MM.1S (cell line): ENCODE results near the gene KIF1C.

Experiments used
- DNase-seq: peaks from one replicate; pipeline ENCODE4 v3.0.0-alpha.2; 2015
- H2AFZ ChIP-seq: fragments of 300-600 bp; sonication (generic); 2 replicates; pipeline ENCODE4 v1.6.0; 2016; ENCODE audit warnings: antibody characterized with exemption, low read length
- H3F3A ChIP-seq: fragments of 300-600 bp; sonication (generic); 2 replicates; pipeline ENCODE4 v1.6.1; 2016; ENCODE audit warnings: mild to moderate bottlenecking, antibody characterized with exemption, low read length, moderate library complexity, mixed read lengths; ENCODE audit not compliant: insufficient read depth
- H3K27ac ChIP-seq: fragments of 300-600 bp; sonication (generic); 2 replicates; pipeline ENCODE4 v1.5.1; 2016; ENCODE audit warnings: mild to moderate bottlenecking, low read length
- H3K27me3 ChIP-seq: fragments of 300-600 bp; sonication (generic); replicated peaks from 2 replicates; pipeline ENCODE4 v1.6.0; 2016; ENCODE audit warnings: low read length; ENCODE audit not compliant: insufficient read depth
- H3K36me3 ChIP-seq: fragments of 300-600 bp; sonication (generic); replicated peaks from 2 replicates; pipeline ENCODE4 v1.6.1; 2016; ENCODE audit warnings: mild to moderate bottlenecking, low read length, mixed read lengths; ENCODE audit not compliant: insufficient read depth
- H3K4me1 ChIP-seq: fragments of 300-600 bp; sonication (generic); 2 replicates; pipeline ENCODE4 v1.6.1; 2016; ENCODE audit warnings: low read length, mixed read lengths
- H3K4me2 ChIP-seq: fragments of 300-600 bp; sonication (generic); 2 replicates; pipeline ENCODE4 v1.6.0; 2016; ENCODE audit warnings: low read depth, low read length
- H3K4me3 ChIP-seq: fragments of 300-600 bp; sonication (generic); 2 replicates; pipeline ENCODE4 v1.5.1; 2016; ENCODE audit warnings: low read length, mixed read lengths
- H3K79me2 ChIP-seq: fragments of 300-600 bp; sonication (generic); 2 replicates; pipeline ENCODE4 v1.6.1; 2016; ENCODE audit warnings: mixed run types, low read length, mixed read lengths
- H3K9ac ChIP-seq: fragments of 300-600 bp; sonication (generic); 2 replicates; pipeline ENCODE4 v1.6.1; 2016; ENCODE audit warnings: low read length, mixed read lengths
- H3K9me2 ChIP-seq: fragments of 300-600 bp; sonication (generic); replicated peaks from 2 replicates; pipeline ENCODE4 v1.6.1; 2016; ENCODE audit warnings: mild to moderate bottlenecking, low read length, mixed read lengths; ENCODE audit not compliant: insufficient read depth
- H3K9me3 ChIP-seq: fragments of 300-600 bp; sonication (generic); replicated peaks from 2 replicates; pipeline ENCODE4 v1.6.1; 2016; ENCODE audit warnings: mild to moderate bottlenecking, low read length, mixed read lengths; ENCODE audit not compliant: insufficient read depth
- H4K20me1 ChIP-seq: fragments of 300-600 bp; sonication (generic); 2 replicates; pipeline ENCODE4 v1.6.1; 2016; ENCODE audit warnings: mild to moderate bottlenecking, low read length, moderate library complexity, mixed read lengths; ENCODE audit not compliant: insufficient read depth
- EZH2 ChIP-seq: fragments of 300-600 bp; sonication (generic); optimal IDR thresholded peaks from 2 replicates; pipeline ENCODE3; 2017; ENCODE audit warnings: low read depth, mild to moderate bottlenecking, antibody characterized with exemption, low read length, mixed read lengths
- EZH2phosphoT487 ChIP-seq: fragments of 300-600 bp; sonication (generic); IDR thresholded peaks from 2 replicates; pipeline ENCODE4 v1.6.1; 2018; ENCODE audit warnings: antibody characterized with exemption, low read length
- TF ChIP-seq, protein P1 (sequence below): fragments of 300-600 bp; sonication (generic); IDR thresholded peaks from 2 replicates; pipeline ENCODE4 v1.5.1; 2016; ENCODE audit warnings: antibody characterized with exemption, low read length, mixed read lengths

KIF1C gene

DNA sequence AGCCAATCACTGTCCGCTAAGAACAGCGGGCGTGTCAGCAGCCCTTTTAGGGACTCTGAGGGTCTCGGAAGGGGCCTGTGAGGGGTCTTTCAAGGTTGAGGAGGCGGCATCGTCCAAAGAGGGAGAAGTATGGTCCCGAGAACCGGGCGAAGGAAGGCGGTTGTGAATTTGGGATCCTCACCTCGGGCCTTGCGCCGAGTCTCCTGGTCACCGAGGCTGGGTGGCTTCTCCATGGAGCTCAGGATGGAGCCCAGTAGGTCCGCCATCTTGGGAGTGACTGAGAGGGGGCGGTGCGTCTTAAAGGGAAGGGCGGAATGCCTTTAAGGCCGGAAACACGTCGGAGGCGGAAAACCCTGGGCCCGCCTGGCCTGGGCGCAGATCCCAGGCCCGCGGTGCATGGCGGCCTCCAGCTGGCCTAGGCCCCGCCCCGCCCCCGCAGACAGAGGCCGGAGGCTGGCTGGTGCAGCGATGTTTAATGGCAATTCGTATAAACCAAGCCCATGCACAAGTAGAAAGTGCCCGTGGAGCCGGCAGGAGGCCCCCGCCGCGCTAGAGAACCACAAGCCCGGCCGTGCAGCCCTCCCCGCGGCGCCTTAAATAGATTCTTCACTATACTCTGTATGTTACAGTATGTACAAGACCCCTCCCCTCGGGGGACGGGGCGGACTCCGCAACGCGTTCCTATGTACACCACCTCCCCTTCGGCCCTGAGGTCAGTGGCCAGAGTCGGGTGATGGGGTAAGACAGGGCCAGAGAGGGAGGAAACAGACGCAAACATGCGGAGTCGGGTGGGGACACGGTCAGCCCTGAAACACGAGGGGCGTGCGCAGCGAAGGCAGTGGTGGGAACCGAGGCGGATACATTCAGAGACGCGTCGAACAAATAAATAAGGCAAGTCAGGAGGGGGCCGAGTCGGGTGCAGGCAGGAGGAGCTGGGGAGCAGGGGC lies 29.9 kb upstream of the KIF1C start, which contains the start of gene SPAG7:
Gene SPAG7 (minus strand): TSS at position 279 of the 947 bp plus-strand sequence. CDS start 13 bp downstream, at position 266.
- peak; percentile 94 for DNase-seq
- peak within 1 kb of the TSS; percentile 96 for H3K4me2 ChIP-seq

DNA sequence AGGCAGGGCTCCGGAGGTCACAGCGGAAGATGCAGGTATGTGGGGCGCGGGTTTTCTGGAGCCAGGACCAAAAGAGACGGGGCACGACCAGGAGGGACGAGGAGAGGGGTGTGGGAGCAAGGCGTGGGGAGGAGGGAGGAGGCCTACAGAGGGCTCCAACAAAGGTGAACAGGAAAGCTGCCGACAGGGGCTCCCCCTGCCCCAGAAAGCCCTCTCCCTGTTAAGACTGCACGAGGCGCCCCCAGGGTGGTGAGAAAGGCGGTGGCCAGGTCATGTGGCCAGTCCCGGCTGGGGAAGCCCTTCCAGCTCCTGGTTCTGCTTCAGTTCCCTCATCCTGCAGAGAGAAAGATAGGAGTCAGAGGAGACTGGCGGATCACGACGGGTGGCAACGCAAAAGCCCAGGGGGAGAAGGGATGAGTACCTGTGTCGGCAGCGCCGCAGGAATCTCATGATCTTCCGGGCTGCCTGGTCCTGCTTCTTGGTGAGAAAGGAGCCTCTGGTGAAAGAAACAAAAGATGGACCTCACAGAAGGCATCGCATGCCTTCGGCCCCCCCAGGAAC lies 29.2 kb upstream of the KIF1C start:
- peak overlapping the region; percentile 86; the same call in 1 of the 2 replicates for H3K9ac ChIP-seq
- H3K4me2 ChIP-seq = peak overlapping the region; percentile 96
- H3F3A ChIP-seq = peaks cover 12% of the 10 kb centered on the region; the same call in 1 of the 2 replicates
- H2AFZ ChIP-seq = peak overlapping the region; percentile 76; the same call in 1 of the 2 replicates
- TF ChIP-seq EZH2 = no peak
- TF ChIP-seq EZH2phosphoT487 = no peak
- TF ChIP-seq, protein P1, sequence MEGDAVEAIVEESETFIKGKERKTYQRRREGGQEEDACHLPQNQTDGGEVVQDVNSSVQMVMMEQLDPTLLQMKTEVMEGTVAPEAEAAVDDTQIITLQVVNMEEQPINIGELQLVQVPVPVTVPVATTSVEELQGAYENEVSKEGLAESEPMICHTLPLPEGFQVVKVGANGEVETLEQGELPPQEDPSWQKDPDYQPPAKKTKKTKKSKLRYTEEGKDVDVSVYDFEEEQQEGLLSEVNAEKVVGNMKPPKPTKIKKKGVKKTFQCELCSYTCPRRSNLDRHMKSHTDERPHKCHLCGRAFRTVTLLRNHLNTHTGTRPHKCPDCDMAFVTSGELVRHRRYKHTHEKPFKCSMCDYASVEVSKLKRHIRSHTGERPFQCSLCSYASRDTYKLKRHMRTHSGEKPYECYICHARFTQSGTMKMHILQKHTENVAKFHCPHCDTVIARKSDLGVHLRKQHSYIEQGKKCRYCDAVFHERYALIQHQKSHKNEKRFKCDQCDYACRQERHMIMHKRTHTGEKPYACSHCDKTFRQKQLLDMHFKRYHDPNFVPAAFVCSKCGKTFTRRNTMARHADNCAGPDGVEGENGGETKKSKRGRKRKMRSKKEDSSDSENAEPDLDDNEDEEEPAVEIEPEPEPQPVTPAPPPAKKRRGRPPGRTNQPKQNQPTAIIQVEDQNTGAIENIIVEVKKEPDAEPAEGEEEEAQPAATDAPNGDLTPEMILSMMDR = no peak
- H3K27ac ChIP-seq = no peak overlapping the region
- peaks cover 25% of the 10 kb centered on the region for H3K79me2 ChIP-seq
- no peaks in the 10 kb centered on the region for H3K9me3 ChIP-seq
- peak overlapping the region; percentile 84 for H3K4me3 ChIP-seq
- H4K20me1 ChIP-seq = no peaks in the 10 kb centered on the region
- no peaks in the 10 kb centered on the region for H3K36me3 ChIP-seq
- H3K27me3 ChIP-seq = no peaks in the 10 kb centered on the region
- H3K9me2 ChIP-seq = no peaks in the 10 kb centered on the region
- no peak for DNase-seq
- peaks cover 12% of the 10 kb centered on the region; the same call in 1 of the 2 replicates for H3K4me1 ChIP-seq

More for the DNA sequence above, 29.9 kb upstream of the KIF1C start, which contains the start of gene SPAG7:
- H3K36me3 ChIP-seq = no peaks in the 10 kb centered on the region
- H3K9ac ChIP-seq = peak within 1 kb of the TSS; percentile 86
- H3K9me3 ChIP-seq = no peaks in the 10 kb centered on the region
- no peaks in the 10 kb centered on the region for H3K27me3 ChIP-seq
- H3K27ac ChIP-seq = peak within 1 kb of the TSS; percentile 84
- peak within 1 kb of the TSS; percentile 84 for H3K4me3 ChIP-seq
- TF ChIP-seq, protein P1 = no peak
- no peak for TF ChIP-seq EZH2
- TF ChIP-seq EZH2phosphoT487 = no peak
- H2AFZ ChIP-seq = peak within 1 kb of the TSS; percentile 76
- H3K9me2 ChIP-seq = no peaks in the 10 kb centered on the region
- H4K20me1 ChIP-seq = no peaks in the 10 kb centered on the region
- H3F3A ChIP-seq = peaks cover 12% of the 10 kb centered on the region; the same call in 1 of the 2 replicates
- H3K4me1 ChIP-seq = peaks cover 12% of the 10 kb centered on the region; the same call in 1 of the 2 replicates
- H3K79me2 ChIP-seq = peaks cover 25% of the 10 kb centered on the region

DNA sequence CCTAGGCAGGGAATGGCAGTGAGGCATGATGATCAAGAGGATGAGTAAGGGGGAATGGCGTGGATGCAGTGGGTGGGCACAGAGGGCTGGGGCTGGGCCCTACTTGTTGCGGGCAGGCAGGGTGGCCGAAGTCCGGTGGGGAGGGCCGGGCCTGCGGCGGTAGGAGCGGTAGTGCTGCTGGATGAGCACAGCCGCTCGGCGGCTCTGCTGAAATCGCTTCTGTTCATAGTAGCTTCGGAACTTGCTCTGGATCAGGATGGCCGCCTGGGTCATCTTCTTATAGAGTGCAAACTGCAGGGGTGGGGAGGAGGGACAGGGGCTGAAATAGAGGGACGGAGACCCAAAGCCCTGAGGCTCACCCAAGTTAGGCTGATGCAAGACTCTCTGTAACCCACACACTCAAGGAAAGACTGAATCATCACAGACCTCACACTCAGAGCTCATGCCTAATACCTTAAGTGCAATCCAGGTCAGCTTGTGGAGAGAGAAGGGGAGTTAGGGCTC lies 28.7 kb upstream of the KIF1C start:
- no peak for DNase-seq
- Histone ChIP-seq H2AFZ (no peak overlapping the region), H3K4me2 (peak overlapping the region; percentile 96; the same call in 1 of the 2 replicates), H3K27me3 (no peaks in the 10 kb centered on the region), H3F3A (peaks cover 12% of the 10 kb centered on the region; the same call in 1 of the 2 replicates), H3K9ac (no peak overlapping the region), H3K4me1 (peaks cover 12% of the 10 kb centered on the region; the same call in 1 of the 2 replicates), H3K36me3 (no peaks in the 10 kb centered on the region), H3K27ac (no peak overlapping the region), H3K79me2 (peaks cover 25% of the 10 kb centered on the region), H3K4me3 (no peak overlapping the region), H4K20me1 (no peaks in the 10 kb centered on the region), H3K9me2 (no peaks in the 10 kb centered on the region), H3K9me3 (no peaks in the 10 kb centered on the region)
- TF ChIP-seq EZH2 (no peak), EZH2phosphoT487 (no peak)
- TF ChIP-seq, protein P1 = no peak
